Parathyroid adenoma (tissue), 2 donors: ENCODE data around the gene ERO1B.

Experiments
- H2AFZ ChIP-seq: fragments of 300-600 bp; sonication (generic); one replicate; pipeline ENCODE4 v1.7.0; 2017; ENCODE audit warnings: antibody characterized with exemption, mild to moderate bottlenecking
- H3K27ac ChIP-seq: fragments of 300-600 bp; sonication (generic); one replicate; pipeline ENCODE4 v1.7.0; 2017
- H3K27me3 ChIP-seq: fragments of 300-600 bp; sonication (generic); one replicate; pipeline ENCODE4 v1.7.0; 2017; ENCODE audit warnings: low read length; ENCODE audit not compliant: control insufficient read depth, insufficient read depth
- H3K36me3 ChIP-seq: fragments of 300-600 bp; sonication (generic); one replicate; pipeline ENCODE4 v1.7.0; 2017; ENCODE audit warnings: low read length; ENCODE audit not compliant: control insufficient read depth, insufficient read depth
- H3K4me1 ChIP-seq: fragments of 300-600 bp; sonication (generic); one replicate; pipeline ENCODE4 v1.7.0; 2017; ENCODE audit warnings: control low read depth
- H3K4me2 ChIP-seq: fragments of 300-600 bp; sonication (generic); one replicate; pipeline ENCODE4 v1.7.0; 2017; ENCODE audit warnings: low read length
- H3K4me3 ChIP-seq: fragments of 300-600 bp; sonication (generic); one replicate; pipeline ENCODE4 v1.7.0; 2017; ENCODE audit warnings: low read depth, low read length
- H3K79me2 ChIP-seq: fragments of 300-600 bp; sonication (generic); one replicate; pipeline ENCODE4 v1.7.0; 2017; ENCODE audit warnings: control low read depth
- H3K9ac ChIP-seq: fragments of 300-600 bp; sonication (generic); one replicate; pipeline ENCODE4 v1.7.0; 2017; ENCODE audit warnings: mild to moderate bottlenecking
- H3K9me3 ChIP-seq: fragments of 300-600 bp; sonication (generic); one replicate; pipeline ENCODE4 v1.7.0; 2017; ENCODE audit warnings: low read length; ENCODE audit not compliant: control insufficient read depth
- CTCF ChIP-seq: fragments of 300-600 bp; sonication (generic); IDR thresholded peaks from one replicate; pipeline ENCODE4 v1.7.0; 2017; ENCODE audit warnings: antibody characterized with exemption, mild to moderate bottlenecking
- donor health status: primary hyperparathyroidism.

Gene ERO1B

DNA sequence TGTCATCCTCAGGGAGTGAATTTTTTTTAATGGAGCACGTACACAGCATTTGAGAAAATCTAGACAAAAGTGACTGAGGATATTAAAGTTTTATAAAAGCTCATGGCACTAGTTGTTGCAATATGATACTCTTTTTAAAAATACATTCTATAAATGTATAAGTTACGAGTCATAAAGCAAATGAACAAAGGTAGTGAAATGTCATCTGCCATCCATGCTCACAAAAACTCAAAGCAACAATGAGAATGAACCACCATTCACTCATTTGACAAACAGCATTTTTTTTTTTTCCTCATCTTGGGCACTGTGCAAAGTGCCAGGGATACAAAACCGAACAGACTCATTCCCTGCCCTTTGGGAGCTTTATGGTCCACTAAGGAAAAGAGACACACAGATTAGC is 100.7 kb downstream of the ERO1B start:
- H3K4me3 ChIP-seq, result no peak overlapping the region
- no peak overlapping the region for H2AFZ ChIP-seq
- H3K4me1 ChIP-seq, result no peaks in the 10 kb centered on the region
- no peak for TF ChIP-seq CTCF
- H3K79me2 ChIP-seq, result no peaks in the 10 kb centered on the region
- H3K9me3 ChIP-seq, result no peaks in the 10 kb centered on the region
- H3K27ac ChIP-seq, result no peak overlapping the region
- H3K9ac ChIP-seq, result no peak overlapping the region
- no peaks in the 10 kb centered on the region for H3K36me3 ChIP-seq
- H3K4me2 ChIP-seq, result no peak overlapping the region
- no peaks in the 10 kb centered on the region for H3K27me3 ChIP-seq

DNA sequence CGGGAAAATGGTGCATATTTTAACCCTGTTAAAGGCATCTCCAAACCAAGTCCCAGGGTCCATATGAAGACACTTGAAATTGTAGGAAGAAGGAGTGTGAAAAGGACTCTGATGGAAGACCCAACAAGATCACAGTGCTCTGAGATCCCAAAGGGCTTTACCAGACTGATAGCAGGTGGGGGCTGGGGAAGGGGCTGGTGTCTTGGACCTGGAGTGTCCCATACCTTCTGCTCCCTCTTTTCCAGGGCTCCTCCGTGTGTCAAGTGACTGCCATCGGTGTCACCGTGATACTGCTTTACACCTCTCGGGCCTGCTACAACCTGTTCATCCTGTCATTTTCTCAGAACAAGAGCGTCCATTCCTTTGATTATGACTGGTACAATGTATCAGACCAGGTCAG is 102.1 kb downstream of the ERO1B start:
- Histone ChIP-seq H3K4me1 (no peaks in the 10 kb centered on the region), H3K9me3 (no peaks in the 10 kb centered on the region), H3K79me2 (no peaks in the 10 kb centered on the region), H3K27ac (no peak overlapping the region), H3K36me3 (no peaks in the 10 kb centered on the region), H3K4me2 (no peak overlapping the region), H2AFZ (no peak overlapping the region), H3K4me3 (no peak overlapping the region), H3K9ac (no peak overlapping the region), H3K27me3 (no peaks in the 10 kb centered on the region)
- TF ChIP-seq CTCF, result no peak

GRCh38 chr1:236176337-236177336 is 105.1 kb downstream of the ERO1B start:
- no peaks in the 10 kb centered on the region for H3K27me3 ChIP-seq
- no peak overlapping the region for H3K27ac ChIP-seq
- no peak overlapping the region for H3K4me2 ChIP-seq
- no peak overlapping the region for H3K9ac ChIP-seq
- H3K4me1 ChIP-seq, result no peaks in the 10 kb centered on the region
- no peaks in the 10 kb centered on the region for H3K9me3 ChIP-seq
- no peak for TF ChIP-seq CTCF
- H3K36me3 ChIP-seq, result no peaks in the 10 kb centered on the region
- no peak overlapping the region for H2AFZ ChIP-seq
- H3K4me3 ChIP-seq, result no peak overlapping the region
- no peaks in the 10 kb centered on the region for H3K79me2 ChIP-seq

- H3K4me2 ChIP-seq, result no peak overlapping the region
- no peaks in the 10 kb centered on the region for H3K27me3 ChIP-seq
- no peak overlapping the region for H2AFZ ChIP-seq
- no peak overlapping the region for H3K27ac ChIP-seq
- H3K9me3 ChIP-seq, result no peaks in the 10 kb centered on the region
- no peaks in the 10 kb centered on the region for H3K36me3 ChIP-seq
- no peaks in the 10 kb centered on the region for H3K79me2 ChIP-seq
- no peak overlapping the region for H3K4me3 ChIP-seq
- no peaks in the 10 kb centered on the region for H3K4me1 ChIP-seq
- H3K9ac ChIP-seq, result no peak overlapping the region
- no peak for TF ChIP-seq CTCF
Observed at GRCh38 chr1:236175642-236176336, 106.0 kb downstream of the ERO1B start.
